HCT116 (cell line): ENCODE measurements around the gene ESYT3.

Source experiments
- ELF1 ChIP-seq: IDR thresholded peaks from 2 replicates; pipeline ENCODE4 v1.6.1; 2012; ENCODE audit warnings: low read depth, borderline replicate concordance
- EZH2 ChIP-seq: fragments of 200-600 bp; sonication (generic); IDR thresholded peaks from 2 replicates; pipeline ENCODE4 v1.6.1; 2017; ENCODE audit warnings: antibody characterized with exemption, mixed run types
- POLR2A ChIP-seq: IDR thresholded peaks from 2 replicates; pipeline ENCODE4 v1.7.0; 2011; ENCODE audit warnings: borderline replicate concordance; ENCODE audit not compliant: insufficient read depth, insufficient read length; ENCODE audit errors: extremely low read depth
- SP1 ChIP-seq: IDR thresholded peaks from 2 replicates; pipeline ENCODE4 v1.6.1; 2012; ENCODE audit warnings: low read depth
- SRF ChIP-seq: IDR thresholded peaks from 2 replicates; pipeline ENCODE4 v1.6.1; 2012; ENCODE audit warnings: low read depth
- ZFX ChIP-seq: fragments of 450-650 bp; IDR thresholded peaks from 2 replicates; pipeline ENCODE4 v1.6.1; 2017
- ZNF274 ChIP-seq: fragments of 200-500 bp; sonication (Bioruptor generic); IDR thresholded peaks from 2 replicates; pipeline ENCODE4 v1.6.1; 2014; ENCODE audit warnings: mild to moderate bottlenecking, low read depth, low read length, inconsistent platforms
- TF ChIP-seq, protein P1 (sequence below), 3 experiments: fragments of 200-600 bp in 1 of 3; sonication (generic) in 1 of 3; IDR thresholded peaks in 2 of 3; conservative IDR thresholded peaks in 1 of 3; 2 replicates each; pipeline ENCODE4 v1.5.1; 2012 to 2017; ENCODE audit warnings: low read depth in 2 of 3, low read length in 2 of 3, antibody characterized with exemption in 1 of 3, borderline replicate concordance in 1 of 3, control low read depth in 1 of 3, mild to moderate bottlenecking in 1 of 3, mixed read lengths in 1 of 3, mixed run types in 1 of 3, moderate library complexity in 1 of 3; ENCODE audit not compliant: insufficient read depth in 1 of 3
- TF ChIP-seq, protein P2 (sequence below): IDR thresholded peaks from 2 replicates; pipeline ENCODE4 v1.6.1; 2012
- TF ChIP-seq, protein P3 (sequence below): IDR thresholded peaks from 2 replicates; pipeline ENCODE4 v1.6.1; 2012; ENCODE audit warnings: low read depth
- TF ChIP-seq, protein P4 (sequence below): IDR thresholded peaks from 2 replicates; pipeline ENCODE4 v1.6.1; 2012

DNA sequence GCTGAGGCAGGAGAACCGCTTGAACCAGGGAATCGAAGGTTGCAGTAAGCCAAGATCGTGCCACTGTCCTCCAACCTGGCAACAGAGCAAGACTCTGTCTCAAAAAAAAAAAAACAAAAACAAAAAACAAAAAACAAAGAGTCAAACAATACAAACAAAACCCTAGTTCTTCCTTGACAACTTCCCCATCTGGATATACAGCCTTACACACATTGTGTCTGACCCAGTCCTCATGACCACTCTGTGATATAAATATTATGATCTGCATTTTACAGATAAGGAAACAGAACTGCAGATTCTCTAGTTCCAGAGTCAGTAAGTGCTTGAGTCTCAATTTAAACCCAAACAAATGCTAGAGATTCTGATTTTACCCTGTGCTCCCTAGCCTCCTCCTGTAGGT lies 4.8 kb upstream of the ESYT3 start:
- no peak for TF ChIP-seq POLR2A
- TF ChIP-seq, protein P1, sequence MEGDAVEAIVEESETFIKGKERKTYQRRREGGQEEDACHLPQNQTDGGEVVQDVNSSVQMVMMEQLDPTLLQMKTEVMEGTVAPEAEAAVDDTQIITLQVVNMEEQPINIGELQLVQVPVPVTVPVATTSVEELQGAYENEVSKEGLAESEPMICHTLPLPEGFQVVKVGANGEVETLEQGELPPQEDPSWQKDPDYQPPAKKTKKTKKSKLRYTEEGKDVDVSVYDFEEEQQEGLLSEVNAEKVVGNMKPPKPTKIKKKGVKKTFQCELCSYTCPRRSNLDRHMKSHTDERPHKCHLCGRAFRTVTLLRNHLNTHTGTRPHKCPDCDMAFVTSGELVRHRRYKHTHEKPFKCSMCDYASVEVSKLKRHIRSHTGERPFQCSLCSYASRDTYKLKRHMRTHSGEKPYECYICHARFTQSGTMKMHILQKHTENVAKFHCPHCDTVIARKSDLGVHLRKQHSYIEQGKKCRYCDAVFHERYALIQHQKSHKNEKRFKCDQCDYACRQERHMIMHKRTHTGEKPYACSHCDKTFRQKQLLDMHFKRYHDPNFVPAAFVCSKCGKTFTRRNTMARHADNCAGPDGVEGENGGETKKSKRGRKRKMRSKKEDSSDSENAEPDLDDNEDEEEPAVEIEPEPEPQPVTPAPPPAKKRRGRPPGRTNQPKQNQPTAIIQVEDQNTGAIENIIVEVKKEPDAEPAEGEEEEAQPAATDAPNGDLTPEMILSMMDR (IDR thresholded peaks at IDR 0.05 in 2 of 3, conservative IDR thresholded peaks at IDR 0.05 in 1 of 3; ENCODE audit: borderline replicate concordance in 1 of 3, insufficient read depth in 1 of 3, low read depth in 2 of 3, low read length in 2 of 3): no peak
- TF ChIP-seq, protein P2, sequence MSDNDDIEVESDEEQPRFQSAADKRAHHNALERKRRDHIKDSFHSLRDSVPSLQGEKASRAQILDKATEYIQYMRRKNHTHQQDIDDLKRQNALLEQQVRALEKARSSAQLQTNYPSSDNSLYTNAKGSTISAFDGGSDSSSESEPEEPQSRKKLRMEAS: no peak
- TF ChIP-seq ZNF274: no peak
- no peak for TF ChIP-seq ELF1
- no peak for TF ChIP-seq SRF
- TF ChIP-seq ZFX: no peak
- no peak for TF ChIP-seq EZH2
- TF ChIP-seq SP1: no peak
- TF ChIP-seq, protein P3, sequence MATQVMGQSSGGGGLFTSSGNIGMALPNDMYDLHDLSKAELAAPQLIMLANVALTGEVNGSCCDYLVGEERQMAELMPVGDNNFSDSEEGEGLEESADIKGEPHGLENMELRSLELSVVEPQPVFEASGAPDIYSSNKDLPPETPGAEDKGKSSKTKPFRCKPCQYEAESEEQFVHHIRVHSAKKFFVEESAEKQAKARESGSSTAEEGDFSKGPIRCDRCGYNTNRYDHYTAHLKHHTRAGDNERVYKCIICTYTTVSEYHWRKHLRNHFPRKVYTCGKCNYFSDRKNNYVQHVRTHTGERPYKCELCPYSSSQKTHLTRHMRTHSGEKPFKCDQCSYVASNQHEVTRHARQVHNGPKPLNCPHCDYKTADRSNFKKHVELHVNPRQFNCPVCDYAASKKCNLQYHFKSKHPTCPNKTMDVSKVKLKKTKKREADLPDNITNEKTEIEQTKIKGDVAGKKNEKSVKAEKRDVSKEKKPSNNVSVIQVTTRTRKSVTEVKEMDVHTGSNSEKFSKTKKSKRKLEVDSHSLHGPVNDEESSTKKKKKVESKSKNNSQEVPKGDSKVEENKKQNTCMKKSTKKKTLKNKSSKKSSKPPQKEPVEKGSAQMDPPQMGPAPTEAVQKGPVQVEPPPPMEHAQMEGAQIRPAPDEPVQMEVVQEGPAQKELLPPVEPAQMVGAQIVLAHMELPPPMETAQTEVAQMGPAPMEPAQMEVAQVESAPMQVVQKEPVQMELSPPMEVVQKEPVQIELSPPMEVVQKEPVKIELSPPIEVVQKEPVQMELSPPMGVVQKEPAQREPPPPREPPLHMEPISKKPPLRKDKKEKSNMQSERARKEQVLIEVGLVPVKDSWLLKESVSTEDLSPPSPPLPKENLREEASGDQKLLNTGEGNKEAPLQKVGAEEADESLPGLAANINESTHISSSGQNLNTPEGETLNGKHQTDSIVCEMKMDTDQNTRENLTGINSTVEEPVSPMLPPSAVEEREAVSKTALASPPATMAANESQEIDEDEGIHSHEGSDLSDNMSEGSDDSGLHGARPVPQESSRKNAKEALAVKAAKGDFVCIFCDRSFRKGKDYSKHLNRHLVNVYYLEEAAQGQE: no peak
- TF ChIP-seq, protein P4, sequence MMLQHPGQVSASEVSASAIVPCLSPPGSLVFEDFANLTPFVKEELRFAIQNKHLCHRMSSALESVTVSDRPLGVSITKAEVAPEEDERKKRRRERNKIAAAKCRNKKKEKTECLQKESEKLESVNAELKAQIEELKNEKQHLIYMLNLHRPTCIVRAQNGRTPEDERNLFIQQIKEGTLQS: no peak
